HEK293 (cell line): ENCODE data around the gene PLD4.

Source experiments
- CTCF ChIP-seq: fragments of 450-650 bp; formaldehyde crosslinking; IDR thresholded peaks from 2 replicates; pipeline ENCODE4 v1.5.1; 2016; ENCODE audit warnings: missing biosample characterization, missing genetic modification characterization
- WT1 ChIP-seq: fragments of 450-650 bp; formaldehyde crosslinking; IDR thresholded peaks from 2 replicates; pipeline ENCODE4 v1.5.1; 2016; ENCODE audit warnings: missing biosample characterization, missing genetic modification characterization

- no peak for TF ChIP-seq CTCF (tag by site-specific recombination)
- TF ChIP-seq WT1 (tag by site-specific recombination): no peak
These were observed 25.7 kb upstream of the PLD4 start for GRCh38 chr14:104898870-104899510.
